GM18870 (cell line): ENCODE data around the gene ARL5A.

Source experiments
- ATAC-seq: cut with Tn5 transposase; IDR thresholded peaks from one replicate; pipeline ENCODE4 v1.9.1; 2021; ENCODE audit warnings: moderate library complexity; ENCODE audit not compliant: unreplicated experiment

ARL5A gene

GRCh38 chr2:151770995-151771394, 57.2 kb downstream of the ARL5A start:
- ATAC-seq = no peak

GRCh38 chr2:151769606-151770005, 58.6 kb downstream of the ARL5A start:
- ATAC-seq = no peak

GRCh38 chr2:151767536-151767935, 60.7 kb downstream of the ARL5A start:
- ATAC-seq = no peak

GRCh38 chr2:151766437-151767153, 61.6 kb downstream of the ARL5A start:
- peak; percentile 49 for ATAC-seq

DNA sequence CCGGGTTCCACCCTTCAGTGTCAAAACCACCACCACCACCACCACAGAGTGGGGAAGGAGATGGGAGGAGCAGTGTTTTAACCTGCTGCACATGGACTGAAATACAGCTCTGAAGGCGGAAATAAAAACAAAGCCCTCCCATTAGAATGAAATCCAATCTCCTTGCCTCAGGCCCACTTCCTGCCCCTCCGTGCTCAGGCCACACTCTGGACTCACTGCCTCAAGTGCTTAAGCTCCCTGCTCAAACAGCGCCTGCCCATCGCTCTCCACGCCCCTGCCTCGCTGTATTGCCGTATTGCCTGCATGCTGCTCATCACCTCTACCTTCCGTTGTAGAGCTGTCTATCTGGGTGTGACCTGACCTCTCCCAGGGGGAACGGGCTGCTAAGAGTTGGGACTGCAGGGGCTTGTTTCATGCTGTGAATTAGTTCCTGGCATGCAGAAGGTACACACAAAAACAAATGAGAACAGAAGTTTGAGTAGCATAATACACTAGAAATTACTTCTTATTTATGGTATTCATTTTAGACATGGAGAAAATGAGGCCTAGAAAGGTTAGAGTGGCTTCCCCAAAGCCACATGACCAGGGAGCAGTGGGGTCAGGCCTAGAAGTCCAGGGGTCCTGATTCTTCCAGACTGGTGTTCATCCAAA, 62.3 kb downstream of the ARL5A start:
- no peak for ATAC-seq

GRCh38 chr2:151762694-151763093, 65.5 kb downstream of the ARL5A start:
- ATAC-seq = no peak

- no peak for ATAC-seq
Observed at GRCh38 chr2:151761687-151762086, 66.5 kb downstream of the ARL5A start.

GRCh38 chr2:151761193-151761592, 67.0 kb downstream of the ARL5A start:
- no peak for ATAC-seq

DNA sequence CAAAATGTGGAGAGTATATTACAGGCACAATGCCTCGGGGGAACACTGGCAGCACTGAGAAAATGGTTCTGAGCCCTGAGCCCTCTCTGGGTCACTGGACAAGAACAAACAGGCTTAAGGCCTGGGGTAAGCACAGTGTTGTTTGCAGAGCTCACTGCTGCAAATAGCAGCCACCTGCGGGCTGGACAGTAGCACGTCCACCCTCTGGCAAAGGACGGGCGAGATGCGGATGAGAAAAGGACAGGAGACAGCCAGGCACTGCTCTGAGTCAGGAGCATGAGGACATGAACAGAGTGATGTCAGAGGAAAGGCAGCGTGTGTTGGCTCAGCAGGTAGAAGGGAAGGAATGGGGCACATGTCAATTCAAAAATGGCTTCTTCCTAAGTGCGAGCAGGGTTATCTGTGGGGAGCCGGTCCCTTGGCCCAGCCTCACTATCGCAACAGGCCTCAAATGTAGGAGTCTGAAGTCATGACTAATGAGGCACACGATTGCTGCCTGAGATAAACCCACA, 68.0 kb downstream of the ARL5A start:
- ATAC-seq = no peak

DNA sequence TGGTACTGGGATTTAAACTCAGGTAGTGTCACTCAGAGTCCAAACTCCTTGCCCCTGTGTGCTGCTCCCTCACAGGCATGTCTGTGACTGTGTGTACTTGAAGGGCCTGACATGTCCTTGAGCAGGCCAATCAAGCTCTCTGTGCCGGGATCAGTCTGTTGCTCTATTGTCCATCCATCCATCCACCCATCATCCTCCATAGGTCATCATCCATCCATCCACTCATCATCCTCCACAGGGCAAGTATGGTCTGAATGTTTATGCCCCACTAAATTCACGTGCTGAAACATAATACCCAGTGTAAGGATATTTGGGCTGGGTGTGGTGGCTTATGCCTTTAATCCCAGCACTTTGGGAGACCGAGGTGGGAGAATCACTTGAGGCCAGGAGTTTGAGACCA, 69.5 kb downstream of the ARL5A start:
- ATAC-seq = no peak

DNA sequence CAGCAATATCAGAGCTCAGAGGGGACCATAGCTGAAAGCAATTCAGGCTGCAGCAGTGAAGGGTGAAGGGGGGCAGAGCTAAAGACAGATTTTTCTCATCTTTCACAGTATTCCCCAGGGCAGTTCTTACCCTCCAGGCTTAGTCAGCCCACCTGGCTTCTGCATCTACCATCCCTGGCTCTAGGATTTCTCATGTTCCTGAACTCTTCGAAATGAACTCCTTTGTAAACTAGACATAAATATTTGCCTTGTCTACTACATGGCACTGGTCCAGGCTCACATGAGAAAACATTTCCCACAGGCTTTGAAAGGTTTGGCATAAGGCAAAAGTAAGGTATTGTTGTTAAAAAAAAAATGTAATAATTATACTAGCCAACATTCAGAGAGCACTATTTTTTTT, 70.4 kb downstream of the ARL5A start:
- no peak for ATAC-seq

GRCh38 chr2:151756820-151757219, 71.4 kb downstream of the ARL5A start:
- no peak for ATAC-seq

- ATAC-seq = no peak
Observed at GRCh38 chr2:151754253-151754897, 73.8 kb downstream of the ARL5A start.

- ATAC-seq = no peak
Observed at GRCh38 chr2:151753540-151753939, 74.7 kb downstream of the ARL5A start.
